GM12878 (cell line): ENCODE results near the gene BMP8B. TPM values are rescaled to one million over a fixed set of nuclear protein-coding genes. Genes with fewer than 3 reads are reported as not detected.

ENCODE experiments used
- ATAC-seq: fragments of 200-7000 bp; cut with Tn5 transposase; 3 replicates; pipeline ENCODE4 v1.9.1; 2020; ENCODE audit warnings: mild to moderate bottlenecking, moderate library complexity
- BruUV-seq: library from RNA; stranded (reverse); fragments of 400-500 nt; replicated peaks from 2 replicates; lab custom pipeline; 2021; lab: Mats Ljungman, UMichigan
- CTCF ChIA-PET: fragments of 300-600 bp; sonication (Branson Sonifier 250); formaldehyde crosslinking; extraction: SDS; loops from one replicate; lab custom pipeline; 2021; ENCODE audit warnings: inconsistent platforms; lab: Yijun Ruan, JAX
- POLR2A ChIA-PET: fragments of 350-600 bp; formaldehyde crosslinking; extraction: SDS; loops from one replicate; lab custom pipeline; 2021; ENCODE audit warnings: inconsistent platforms; lab: Charles Lee
- RAD21 ChIA-PET: fragments of 300-600 bp; sonication (Branson Sonifier 250); formaldehyde crosslinking; loops from one replicate; lab custom pipeline; 2023; ENCODE audit warnings: antibody characterized with exemption; ENCODE audit not compliant: unreplicated experiment; lab: Charles Lee
- SMC1A ChIA-PET: fragments of 300-600 bp; sonication (Branson Sonifier 250); formaldehyde crosslinking; loops from one replicate; lab custom pipeline; 2023; ENCODE audit not compliant: unreplicated experiment, uncharacterized antibody; lab: Charles Lee
- DNase-seq: peaks from one replicate; pipeline ENCODE4 v3.0.0-alpha.2; 2011; ENCODE audit warnings: low read depth, low spot score
- FAIRE-seq: peaks from 3 replicates; lab custom pipeline; 2011; peaks lifted over from hg19 to GRCh38; lab: Jason Lieb, UNC
- H2AFZ ChIP-seq: 2 replicates; pipeline ENCODE4 v1.6.0; 2011; ENCODE audit warnings: low read depth, low read length, control low read depth; ENCODE audit not compliant: control insufficient read depth
- H3K27ac ChIP-seq: 2 replicates; pipeline ENCODE4 v1.5.1; 2011; ENCODE audit warnings: control low read depth; ENCODE audit not compliant: control insufficient read depth, insufficient read depth
- H3K27me3 ChIP-seq, 2 experiments: replicated peaks in 1 of 2; 2 replicates each; pipeline versions ENCODE4 v1.6.0 to v1.6.1; 2011; ENCODE audit warnings: low read length in 1 of 2; ENCODE audit not compliant: control insufficient read depth in 2 of 2, insufficient read depth in 2 of 2
- H3K36me3 ChIP-seq, 2 experiments: 2 replicates each; pipeline ENCODE4 v1.5.1; 2011; ENCODE audit warnings: low read length in 1 of 2; ENCODE audit not compliant: control insufficient read depth in 2 of 2, insufficient read depth in 2 of 2
- H3K4me1 ChIP-seq: 2 replicates; pipeline ENCODE4 v1.6.1; 2011; ENCODE audit warnings: mild to moderate bottlenecking, low read length, moderate library complexity, mixed read lengths; ENCODE audit not compliant: control insufficient read depth, insufficient read depth
- H3K4me2 ChIP-seq: 2 replicates; pipeline ENCODE4 v1.6.0; 2011; ENCODE audit warnings: control low read depth; ENCODE audit not compliant: control insufficient read depth, insufficient read depth
- H3K4me3 ChIP-seq: fragments of 200-600 bp; sonication (generic); 2 replicates; pipeline ENCODE4 v1.5.1; 2016
- H3K79me2 ChIP-seq: 2 replicates; pipeline ENCODE4 v1.6.0; 2011; ENCODE audit warnings: low read length; ENCODE audit not compliant: control insufficient read depth, insufficient read depth
- H3K9ac ChIP-seq: 2 replicates; pipeline ENCODE4 v1.8.0; 2011; ENCODE audit warnings: low read length, control low read depth, mixed read lengths; ENCODE audit not compliant: control insufficient read depth, insufficient read depth
- H3K9me3 ChIP-seq: replicated peaks from 3 replicates; pipeline ENCODE4 v1.5.1; 2011; ENCODE audit warnings: mild to moderate bottlenecking, low read length; ENCODE audit not compliant: control insufficient read depth, insufficient read depth
- H4K20me1 ChIP-seq: 2 replicates; pipeline ENCODE4 v1.6.0; 2011; ENCODE audit not compliant: control insufficient read depth, insufficient read depth
- CEBPB ChIP-seq, 2 experiments: fragments of 150-350 bp in 1 of 2; IDR thresholded peaks; 2 replicates each; pipeline ENCODE4 v1.6.1; 2012 to 2014; ENCODE audit warnings: low read depth in 2 of 2, low read length in 2 of 2, borderline replicate concordance in 1 of 2, inconsistent platforms in 1 of 2
- MEF2A ChIP-seq: IDR thresholded peaks from 2 replicates; pipeline ENCODE4 v1.6.1; 2011; ENCODE audit warnings: low read depth, mild to moderate bottlenecking, low read length, moderate library complexity; ENCODE audit not compliant: insufficient read depth
- MYB ChIP-seq: fragments of 150-350 bp; IDR thresholded peaks from 2 replicates; pipeline ENCODE4 v1.6.1; 2014; ENCODE audit warnings: mild to moderate bottlenecking, low read depth, low read length, borderline replicate concordance
- RUNX3 ChIP-seq: IDR thresholded peaks from 2 replicates; pipeline ENCODE4 v1.6.1; 2012; ENCODE audit warnings: low read length, inconsistent platforms
- SMAD5 ChIP-seq: IDR thresholded peaks from 2 replicates; pipeline ENCODE4 v1.6.1; 2016; ENCODE audit warnings: antibody characterized with exemption, low read depth
- ZZZ3 ChIP-seq: IDR thresholded peaks from 2 replicates; pipeline ENCODE4 v1.6.1; 2011; ENCODE audit warnings: low read depth; ENCODE audit not compliant: control insufficient read depth, insufficient read length
- WGBS: methylation state at CpG from one replicate; pipeline ENCODE4 v1.1.6; 2016; ENCODE audit warnings: low lambda C conversion rate; ENCODE audit not compliant: insufficient replicate concordance, insufficient coverage; ENCODE audit errors: missing lambda C conversion rate; 5-methylcytosine and 5-hydroxymethylcytosine counted together
- in situ Hi-C: fragments of 300-500 bp; cut with MboI; formaldehyde crosslinking; loops from 9 replicates; pipeline ENCODE4 v1.14.3; 2018; ENCODE audit warnings: mixed read lengths
- intact Hi-C: fragments of 100-400 bp; cut with micrococcal nuclease; formaldehyde crosslinking; loops from one replicate; pipeline ENCODE4 v1.14.2; 2022; ENCODE audit not compliant: unreplicated experiment
- polyA plus RNA-seq, 11 experiments: library from polyadenylated mRNA; depleted of rRNA in 4 of 11; unstranded in 6 of 11; stranded (reverse) in 5 of 11; fragments of >200 nt; fragmentation: Nextera tagmentation in 4 of 11; fragmentation: Illumina TruSeq in 1 of 11; extraction: Ambion mirVana in 4 of 11; extraction: Trizol in 1 of 11; gene quantifications; 1 replicate in 1 of 11; 2 replicates in 10 of 11; pipeline versions ENCODE4 v1.2.1 to v1.2.3, GENCODE V29; 2011 to 2016; ENCODE audit warnings: inconsistent platforms in 2 of 11, missing spikeins in 2 of 11, low read depth in 1 of 11
- total RNA-seq, 4 experiments: library from RNA; depleted of rRNA in 3 of 4; stranded (reverse); fragments of >200 nt in 3 of 4; fragmentation: Illumina TruSeq in 1 of 4; extraction: Trizol in 1 of 4; gene quantifications; 2 replicates each; pipeline versions ENCODE4 v1.2.1 to v1.2.3, GENCODE V29; 2013 to 2021

Gene BMP8B
- total and polyA plus RNA-seq, 10 of the 15 experiments (the other 5 are each of a cell fraction or from before 2014, with no cell fraction given) = 0.09 to 1.2 (median 0.52) TPM

GRCh38 chr1:39711104-39711965 lies 77.3 kb downstream of the BMP8B start:
- Histone ChIP-seq H3K27ac (no peak overlapping the region), H3K27me3 (0 out of 4 replicates have a peak, but pooled peaks cover 0 to 2% of the 10 kb centered on the region in 2 experiments), H2AFZ (no peak overlapping the region), H3K4me3 (no peak overlapping the region), H3K4me2 (no peak overlapping the region), H3K4me1 (no peaks in the 10 kb centered on the region), H3K36me3 (no peaks in the 10 kb centered on the region), H4K20me1 (no peaks in the 10 kb centered on the region), H3K9me3 (no peaks in the 10 kb centered on the region; the same call in 2 of the 3 replicates), H3K79me2 (no peaks in the 10 kb centered on the region), H3K9ac (no peak overlapping the region)
- BruUV-seq = no TSS peak
- intact Hi-C loops (no loop called here), in situ Hi-C loops (no loop called here)
- 38% methylated on average over 12 of the region's 12 CpGs for WGBS
- ATAC-seq = no peak
- RAD21 ChIA-PET = no interaction called here
- SMC1A ChIA-PET = interaction anchor here (1.1 to 1.9 kb wide), 4 partner anchors 9 to 105 kb away, joined by 3 to 4 read pairs (median 4); no protein-coding TSS in a partner anchor
- DNase-seq = no peak
- TF ChIP-seq MEF2A (no peak), ZZZ3 (no peak), RUNX3 (no peak), CEBPB (IDR thresholded peaks at IDR 0.05; ENCODE audit: borderline replicate concordance in 1 of 2, low read depth in 2 of 2, low read length in 2 of 2) (no peak), SMAD5 (no peak), MYB (no peak)
- no peak for FAIRE-seq
- CTCF ChIA-PET = interaction anchor here (0.9 to 2.4 kb wide), 6 partner anchors 8 to 520 kb away, joined by 3 to 8 read pairs (median 4); no protein-coding TSS in a partner anchor
- POLR2A ChIA-PET = interaction anchor here (0.6 kb wide), 1 partner anchor 236 kb away, joined by 6 read pairs; no protein-coding TSS in a partner anchor
